Measurements from ENCODE around the gene PPIG.
"Not testable (repeated sequence)": the region's sequence is repeated elsewhere in the genome, so short reads cannot be mapped to it uniquely, and the experiment has no call there.

Gene PPIG

DNA sequence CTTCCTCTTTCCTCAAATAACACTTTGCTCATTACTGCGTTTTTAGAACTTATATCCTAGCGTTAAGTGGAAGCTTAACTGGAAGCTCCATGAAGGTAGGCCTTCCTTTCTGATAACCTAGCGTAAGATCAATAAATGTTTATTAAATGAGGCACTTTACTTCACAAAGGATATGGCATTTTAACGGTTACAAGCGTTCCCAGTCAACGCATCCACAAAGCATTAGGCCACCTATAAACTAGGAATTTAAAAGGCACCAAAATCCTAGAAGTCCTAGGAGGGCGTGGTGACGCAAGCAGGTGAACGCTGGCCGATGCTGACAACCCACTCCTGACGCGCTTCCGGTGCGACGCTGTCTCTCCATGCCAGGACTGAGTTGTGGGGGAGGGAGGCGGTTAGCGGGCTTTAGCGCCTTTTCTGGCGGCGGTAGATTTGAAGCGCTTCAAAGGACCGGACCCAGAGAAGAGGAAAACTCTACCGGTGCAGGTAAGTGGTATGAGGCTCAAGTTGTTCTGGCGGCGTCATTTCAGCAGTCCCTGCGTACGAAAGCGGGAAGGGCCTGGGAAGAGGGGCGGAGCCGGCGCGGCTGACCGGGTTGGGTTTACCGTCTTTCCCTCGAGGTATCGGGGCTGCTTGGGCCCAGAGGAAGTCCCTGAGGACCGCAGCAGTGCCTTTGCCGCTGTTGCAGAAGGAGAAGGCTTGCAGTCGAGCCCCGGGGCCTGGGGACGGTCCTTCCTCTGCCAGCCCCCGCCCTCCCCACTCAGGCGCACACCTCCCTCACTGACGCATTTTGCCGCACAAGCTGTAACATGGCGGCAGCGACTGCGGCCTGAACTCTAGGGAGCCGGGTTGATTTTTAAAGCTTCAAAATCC is at the start of gene PPIG:
PPIG (plus strand) TSS at position 347 of the 873 bp plus-strand sequence. CDS start 19,691 bp downstream, outside the sequence.
- DNase-seq, result peak; percentile 79

DNA sequence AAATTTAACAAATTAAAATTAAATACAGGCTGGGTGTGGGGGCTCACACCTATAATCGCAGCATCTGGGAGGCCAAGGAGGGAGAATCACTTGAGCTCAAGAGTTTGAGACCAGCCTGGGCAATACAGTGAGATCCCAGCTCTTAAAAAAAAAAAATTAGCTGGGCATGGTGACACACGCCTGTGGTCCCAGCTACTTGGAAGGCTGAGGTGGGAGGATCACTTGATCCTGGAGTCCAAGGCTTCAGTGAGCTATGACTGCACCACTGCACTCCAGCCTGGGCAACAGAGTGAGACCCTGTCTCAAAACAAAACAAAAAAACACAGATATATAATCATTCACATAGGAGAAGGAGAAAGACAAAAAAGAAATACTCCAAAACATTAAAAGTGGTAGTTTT is 44.7 kb upstream of the PPIG start:
- DNase-seq, result not testable (repeated sequence)

DNA sequence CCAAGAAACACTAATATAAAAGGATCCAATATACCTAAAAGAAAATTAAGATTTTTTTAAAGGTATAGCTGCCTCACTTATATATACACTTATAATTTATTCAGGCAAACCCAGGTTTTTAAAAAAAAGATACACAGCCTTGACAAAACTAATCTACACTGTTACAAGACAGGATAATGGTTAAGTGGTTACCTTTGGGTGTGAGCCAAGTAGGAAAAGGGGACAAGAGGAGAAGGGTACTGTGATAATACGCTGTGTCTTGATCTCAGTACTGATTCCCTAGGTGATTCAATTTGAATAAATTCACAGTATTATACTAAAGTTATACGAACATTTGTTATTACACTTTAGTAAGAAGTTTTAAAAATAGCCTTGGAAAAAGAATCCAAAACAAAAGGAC is 44.0 kb upstream of the PPIG start:
- no peak for DNase-seq

DNA sequence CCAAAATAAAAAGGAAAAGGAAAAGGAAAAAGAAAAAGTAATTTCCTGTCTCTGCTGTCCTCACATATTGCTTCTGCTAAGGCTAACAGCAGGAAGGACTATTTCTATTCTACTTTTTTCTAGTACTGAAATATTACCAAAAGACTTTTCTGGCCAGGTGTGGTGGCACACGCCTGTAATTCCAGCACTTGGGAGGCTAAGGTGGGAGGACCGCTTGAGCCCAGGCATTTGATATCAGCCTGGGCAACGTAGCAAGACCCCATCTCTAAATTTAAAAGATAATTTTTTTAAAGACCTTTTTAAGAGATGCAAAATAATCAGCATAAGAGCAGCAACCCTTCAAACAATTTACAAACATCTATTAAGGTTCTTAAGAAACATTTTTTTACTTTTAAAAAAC is 41.7 kb upstream of the PPIG start:
- DNase-seq, result no peak

DNA sequence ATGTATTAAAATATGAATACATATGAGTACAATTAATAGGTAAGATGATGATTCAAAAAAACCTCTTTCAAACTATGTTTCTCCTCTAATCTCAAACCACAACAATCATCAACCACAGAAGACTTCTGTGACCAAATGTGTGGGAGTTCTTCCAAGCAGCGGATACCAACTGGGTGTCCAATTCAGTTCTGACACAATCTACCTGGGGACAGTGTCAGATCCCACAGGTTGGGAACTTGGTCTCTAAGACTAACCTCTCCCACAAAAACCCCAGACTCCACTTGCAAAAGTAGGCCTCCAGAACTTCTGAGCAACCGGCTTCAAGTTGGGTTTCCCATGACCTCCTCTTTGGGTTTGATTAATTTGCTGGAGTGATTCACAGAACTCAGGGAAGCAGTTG is 37.4 kb upstream of the PPIG start:
- no peak for DNase-seq

DNA sequence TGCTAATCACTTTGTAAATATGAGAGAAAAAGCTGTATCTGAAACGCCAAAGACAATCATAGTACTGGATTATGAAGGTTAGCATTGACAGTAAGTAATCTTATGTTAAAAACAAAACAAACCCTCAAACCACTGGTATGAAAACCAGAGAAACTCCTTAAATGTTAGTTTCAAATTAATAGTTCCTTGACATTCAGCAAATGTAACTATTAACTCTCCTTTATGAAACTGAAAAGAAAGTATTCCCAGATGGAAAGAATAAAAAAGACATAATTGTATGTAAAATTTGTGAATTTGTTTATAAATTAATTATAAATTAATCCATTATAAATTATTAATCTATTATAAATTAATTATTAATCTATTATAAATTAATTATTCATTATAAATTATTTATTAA is 22.8 kb upstream of the PPIG start:
- DNase-seq, result no peak

GRCh38 chr2:169562084-169562483 is 22.1 kb upstream of the PPIG start:
- DNase-seq, result not testable (repeated sequence)

- DNase-seq, result no peak
Observed at GRCh38 chr2:169562519-169562918, 21.6 kb upstream of the PPIG start.

DNA sequence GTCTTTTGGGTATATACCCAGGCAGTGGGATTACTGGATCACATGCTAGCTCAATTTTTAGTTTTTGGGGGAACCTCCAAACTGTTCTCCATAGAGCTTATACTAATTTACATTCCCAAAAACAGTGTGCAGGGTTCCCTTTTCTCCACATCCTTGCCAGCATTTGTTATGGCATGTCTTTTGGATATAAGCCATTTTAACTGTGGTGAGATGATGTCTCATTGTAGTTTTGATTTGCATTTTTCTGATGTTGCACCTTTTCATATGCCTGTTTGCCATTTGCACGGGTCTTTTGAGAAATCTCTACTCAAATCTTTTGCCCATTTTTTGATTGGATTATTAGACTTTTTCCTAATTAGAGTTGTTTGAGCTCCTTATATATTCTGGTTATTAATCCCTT is 18.5 kb upstream of the PPIG start:
- DNase-seq, result no peak

DNA sequence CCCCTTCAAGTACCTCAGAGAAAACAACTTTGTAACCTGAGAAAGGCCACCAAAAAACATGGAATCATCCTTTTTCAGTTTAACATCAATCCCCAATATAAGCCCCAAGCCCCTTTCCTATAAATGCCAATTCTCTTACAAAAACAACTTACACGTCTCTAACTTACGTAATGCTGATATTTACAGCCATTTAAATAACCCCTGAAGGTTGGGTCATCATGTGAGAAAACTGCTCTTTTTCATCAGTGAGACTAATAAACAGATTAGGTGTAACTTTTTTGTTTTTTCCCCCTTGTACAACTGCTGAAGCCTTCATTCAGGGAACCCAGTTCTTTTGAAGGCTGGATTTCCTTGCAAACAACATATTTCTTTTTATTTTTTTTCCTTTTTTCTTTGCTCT is 14.2 kb upstream of the PPIG start:
- no peak for DNase-seq

DNA sequence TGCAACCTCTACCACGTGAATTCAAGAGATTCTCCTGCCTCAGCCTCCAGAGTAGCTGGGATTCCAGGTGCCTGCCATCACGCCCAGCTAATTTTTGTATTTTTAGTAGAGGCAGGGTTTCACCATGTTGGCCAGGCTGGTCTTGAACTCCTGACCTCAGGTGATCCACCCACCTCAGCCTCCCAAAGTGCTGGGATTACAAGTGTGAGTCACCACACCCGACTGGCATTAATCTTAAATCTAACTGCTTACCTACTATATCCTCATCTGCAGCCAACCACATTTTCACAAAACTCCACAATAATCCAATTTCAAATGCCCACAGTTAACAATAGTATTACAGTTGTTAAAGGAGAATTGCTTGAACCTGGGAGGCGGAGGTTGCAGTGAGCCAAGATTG is 13.4 kb upstream of the PPIG start:
- not testable (repeated sequence) for DNase-seq

GRCh38 chr2:169571571-169571970 is 12.6 kb upstream of the PPIG start:
- DNase-seq, result no peak

DNA sequence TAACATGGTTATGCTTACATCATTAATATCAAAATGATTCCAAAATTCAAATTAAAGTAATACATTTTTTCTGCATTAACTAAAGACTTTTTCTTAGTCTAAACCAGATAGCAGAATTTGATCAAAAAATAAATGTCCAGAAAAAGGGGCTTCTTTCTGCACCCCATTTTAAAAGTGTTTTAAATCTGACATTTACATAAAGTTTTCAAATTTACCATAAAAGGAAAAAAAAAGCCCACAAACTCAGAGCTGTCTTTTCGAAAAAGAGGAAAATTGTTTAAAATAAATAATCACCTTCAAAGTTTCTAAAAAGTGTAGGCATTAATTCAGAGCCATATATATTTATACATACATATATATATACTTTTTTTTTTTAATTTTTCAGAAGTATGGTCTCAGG is 12.0 kb upstream of the PPIG start:
- DNase-seq, result no peak

DNA sequence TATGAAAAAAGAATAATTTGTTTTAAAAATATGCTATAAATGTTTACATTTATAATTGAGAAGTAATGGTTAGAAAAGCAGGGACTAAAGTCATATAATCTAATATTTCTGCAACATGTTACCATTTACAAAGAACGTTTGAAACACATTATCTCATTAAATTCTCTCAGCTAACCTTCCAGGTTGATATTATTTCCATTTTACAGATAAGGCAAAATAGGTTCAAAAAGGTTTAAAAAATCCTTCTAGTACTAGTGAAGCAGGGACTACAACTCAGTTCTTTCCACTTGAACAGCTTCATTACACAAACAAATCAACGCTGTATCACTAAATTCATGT is 11.4 kb upstream of the PPIG start:
- DNase-seq, result no peak

DNA sequence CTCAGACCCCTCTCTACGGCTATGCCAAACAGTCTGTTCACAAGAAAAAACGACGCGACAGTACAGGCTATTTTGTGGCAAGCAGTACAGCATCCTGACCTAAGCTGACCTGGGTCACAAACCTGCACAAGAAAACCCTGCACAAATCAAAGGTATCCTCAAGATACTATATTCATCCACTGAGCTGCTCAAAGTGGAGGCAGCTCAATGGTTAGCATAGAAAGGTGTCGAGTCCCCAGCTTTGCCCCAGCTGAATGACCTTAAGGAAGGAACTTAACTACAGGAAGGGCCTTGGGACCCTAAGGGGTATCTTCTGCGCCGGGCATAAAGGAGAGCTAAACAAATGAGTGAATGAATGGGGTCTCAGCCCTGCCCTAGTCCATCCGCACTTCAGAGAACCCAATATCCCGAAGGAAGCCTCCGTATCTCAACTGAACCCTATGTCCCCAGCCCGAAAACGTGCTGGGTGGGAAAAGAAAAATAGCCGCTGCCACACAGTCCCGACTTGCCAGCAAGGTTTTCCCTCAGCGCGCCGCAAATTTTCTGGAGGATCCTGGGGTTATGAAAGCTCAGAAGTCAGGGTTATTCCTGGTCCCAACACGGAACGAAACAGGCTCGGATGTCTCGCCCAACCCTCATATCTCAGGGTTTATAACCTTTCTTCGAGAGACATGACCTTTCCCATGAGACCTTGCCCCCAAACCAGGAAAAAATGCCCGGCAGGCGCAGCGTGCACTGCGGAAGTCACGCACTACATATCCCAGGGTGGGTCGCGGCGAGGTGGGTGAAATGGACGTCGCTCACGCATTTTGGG is 10.8 kb upstream of the PPIG start, which contains the start of gene FASTKD1:
FASTKD1 (minus strand) TSS at position 706 of the 814 bp plus-strand sequence. CDS start 1,836 bp downstream, outside the sequence.
- DNase-seq, result peak; percentile 78

DNA sequence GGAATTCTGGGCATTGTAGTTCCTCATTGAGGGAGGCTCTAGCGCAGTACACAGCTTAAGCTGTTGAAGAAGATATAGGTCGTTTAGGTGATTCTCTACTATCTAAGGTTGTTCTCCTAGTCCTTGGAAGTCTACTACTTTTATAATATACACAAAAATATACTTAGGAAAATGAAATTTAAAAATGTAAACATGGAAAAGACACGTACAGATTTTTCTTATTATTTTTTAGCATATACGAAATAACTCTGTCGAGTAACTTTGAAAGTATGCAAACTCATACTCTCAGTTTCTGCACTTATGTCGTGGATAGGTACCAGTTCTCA is 10.2 kb upstream of the PPIG start:
- DNase-seq, result no peak

DNA sequence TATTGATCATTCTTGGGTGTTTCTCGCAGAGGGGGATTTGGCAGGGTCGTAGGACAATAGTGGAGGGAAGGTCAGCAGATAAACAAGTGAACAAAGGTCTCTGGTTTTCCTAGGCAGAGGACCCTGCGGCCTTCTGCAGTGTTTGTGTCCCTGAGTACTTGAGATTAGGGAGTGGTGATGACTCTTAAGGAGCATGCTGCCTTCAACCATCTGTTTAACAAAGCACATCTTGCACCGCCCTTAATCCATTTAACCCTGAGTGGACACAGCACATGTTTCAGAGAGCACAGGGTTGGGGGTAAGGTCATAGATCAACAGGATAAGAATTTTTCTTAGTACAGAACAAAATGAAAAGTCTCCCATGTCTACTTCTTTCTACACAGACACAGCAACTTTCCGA is 9.6 kb upstream of the PPIG start:
- not testable (repeated sequence) for DNase-seq

DNA sequence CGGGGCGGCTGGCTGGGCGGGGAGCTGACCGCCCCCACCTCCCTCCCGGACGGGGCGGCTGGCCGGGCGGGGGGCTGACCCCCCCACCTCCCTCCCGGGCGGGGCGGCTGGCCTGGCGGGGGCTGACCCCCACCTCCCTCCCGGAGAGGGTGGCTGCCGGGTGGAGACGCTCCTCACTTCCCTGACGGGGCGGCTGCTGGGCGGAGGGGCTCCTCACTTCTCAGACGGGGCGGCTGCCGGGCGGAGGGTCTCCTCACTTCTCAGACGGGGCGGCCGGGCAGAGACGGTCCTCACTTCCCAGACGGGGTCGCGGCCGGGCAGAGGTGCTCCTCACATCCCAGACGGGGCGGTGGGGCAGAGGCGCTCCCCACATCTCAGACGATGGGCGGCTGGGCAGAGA is 8.9 kb upstream of the PPIG start:
- not testable (repeated sequence) for DNase-seq

DNA sequence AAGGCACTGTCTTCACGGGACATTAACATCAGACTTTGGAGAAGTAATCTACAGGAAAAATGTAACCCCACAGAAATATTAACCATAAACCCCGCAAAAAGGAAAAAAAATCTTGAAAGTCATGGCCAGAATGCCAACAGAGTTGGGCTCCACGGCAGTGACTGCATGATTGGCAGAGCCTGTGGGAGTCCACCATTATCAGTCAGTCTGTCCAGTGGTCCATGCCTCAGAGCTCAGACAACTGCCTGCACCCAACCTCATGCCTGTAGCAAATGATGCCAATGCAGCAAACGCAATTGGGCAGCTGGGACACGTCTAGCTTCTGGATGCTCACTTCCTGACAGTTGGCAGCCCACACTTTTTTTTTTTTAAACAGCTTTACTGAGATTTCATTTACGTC is 5.1 kb upstream of the PPIG start:
- DNase-seq, result no peak

GRCh38 chr2:169582552-169583266 is 1.4 kb upstream of the PPIG start:
- not testable (repeated sequence) for DNase-seq

GRCh38 chr2:169583518-169583917 is 633 bp upstream of the PPIG start:
- no peak for DNase-seq

DNA sequence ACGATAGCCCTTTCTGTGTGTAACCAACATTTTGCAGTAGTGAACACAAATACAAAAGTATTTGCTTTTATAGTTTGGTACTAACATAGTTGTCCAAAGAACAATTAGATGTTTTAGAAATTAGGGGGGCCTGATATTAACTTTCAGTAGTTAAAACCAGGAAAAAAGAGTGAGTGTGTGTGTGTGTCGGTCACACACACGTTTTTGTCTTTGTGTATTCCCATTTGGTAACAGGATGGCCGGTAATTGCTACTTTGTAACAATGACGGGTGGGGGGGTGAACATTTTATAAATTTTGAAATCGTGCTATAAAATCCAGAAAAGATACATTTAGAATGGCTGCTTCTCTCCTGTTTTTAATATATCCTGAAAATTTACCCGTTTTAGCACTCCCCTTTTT is 1.5 kb downstream of the PPIG start:
- no peak for DNase-seq

DNA sequence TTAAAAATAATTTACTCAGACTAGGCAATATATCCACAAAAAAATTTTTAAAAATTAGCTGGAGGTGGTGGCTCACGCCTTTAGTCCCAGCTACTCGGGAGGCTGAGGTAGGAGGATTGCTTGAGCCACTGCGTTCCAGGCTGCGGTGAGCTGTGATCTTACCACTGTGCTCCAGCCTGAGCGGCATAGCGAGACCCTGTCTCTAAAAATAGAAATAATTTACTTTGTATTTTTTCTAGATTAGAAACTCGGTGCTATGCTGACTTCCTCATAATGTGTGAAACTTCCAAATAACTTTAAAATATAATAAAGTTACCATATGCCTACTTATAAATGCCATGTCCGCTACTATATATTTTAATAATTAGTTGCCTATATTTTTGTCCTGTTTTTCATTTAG is 6.7 kb downstream of the PPIG start:
- no peak for DNase-seq

GRCh38 chr2:169596546-169596945 is 12.4 kb downstream of the PPIG start:
- DNase-seq, result not testable (repeated sequence)
